HG03108 (cell line): Measurements from ENCODE around the gene NUDT12.

Experiments used
- ATAC-seq: cut with Tn5 transposase; IDR thresholded peaks from one replicate; pipeline ENCODE4 v1.9.1; 2021; ENCODE audit warnings: moderate library complexity; ENCODE audit not compliant: unreplicated experiment

Gene NUDT12

GRCh38 chr5:103541569-103541968 is 21.0 kb downstream of the NUDT12 start:
- no peak for ATAC-seq

DNA sequence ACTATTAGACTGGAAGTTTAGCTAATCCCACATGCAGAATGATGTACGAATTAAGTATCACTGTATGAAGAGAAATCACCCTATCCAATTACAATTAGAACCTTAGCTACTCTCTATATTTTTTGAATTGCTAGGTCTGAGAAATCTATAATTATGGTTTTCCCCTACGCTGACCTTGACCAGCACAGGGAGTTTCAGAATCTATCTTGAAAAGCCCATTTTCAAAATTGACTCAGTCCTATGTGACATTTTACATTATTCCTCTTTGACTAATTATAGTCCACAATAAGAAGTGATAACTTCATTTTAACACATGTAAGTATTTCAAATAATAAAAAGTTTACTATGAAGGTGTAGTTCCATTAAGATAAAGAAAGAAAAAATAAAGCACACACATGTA is 21.5 kb downstream of the NUDT12 start:
- no peak for ATAC-seq

DNA sequence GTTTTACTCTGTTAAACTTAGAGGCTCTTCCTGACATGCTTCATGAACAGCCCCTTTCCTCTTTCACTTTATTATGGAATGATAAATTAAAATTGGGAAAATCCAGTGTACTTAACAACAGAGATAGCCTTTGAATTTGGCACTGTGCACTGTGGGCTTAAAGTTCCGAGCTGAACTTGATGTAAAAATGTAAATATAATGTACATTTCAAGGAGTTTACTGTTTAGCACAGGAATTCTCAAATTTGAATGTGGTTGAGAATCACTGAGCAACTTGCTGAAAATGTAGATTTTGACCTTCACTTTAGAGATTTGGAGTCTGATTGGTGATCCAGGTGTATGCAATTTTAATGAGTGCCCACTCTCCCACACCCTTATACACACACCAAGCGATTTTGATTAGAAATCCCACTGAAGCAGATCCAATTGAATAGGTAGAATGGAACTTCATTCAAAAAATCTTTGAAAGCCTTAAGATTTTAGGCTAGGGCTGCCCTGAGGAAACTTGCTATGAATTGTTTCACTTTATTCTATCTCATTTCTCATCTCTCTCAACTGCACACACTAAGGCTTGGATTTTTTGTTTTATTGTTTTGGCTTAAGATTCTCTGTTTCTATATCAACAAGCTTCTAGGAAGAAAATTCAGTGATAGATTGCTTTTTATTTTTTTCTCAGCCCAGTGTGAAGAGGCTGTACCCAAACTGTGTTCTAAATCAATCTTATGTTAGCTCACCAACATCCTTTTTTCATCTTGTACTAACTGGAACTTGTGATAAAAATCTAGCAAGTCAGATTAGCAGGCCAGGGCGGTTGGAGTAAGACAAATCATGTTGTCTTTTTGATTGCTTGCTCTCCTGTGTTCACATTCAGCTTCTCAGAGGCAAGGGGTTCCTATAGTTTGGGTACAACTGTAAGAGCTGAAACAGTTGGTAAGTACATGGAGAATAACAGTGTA is 22.9 kb downstream of the NUDT12 start:
- ATAC-seq = no peak

DNA sequence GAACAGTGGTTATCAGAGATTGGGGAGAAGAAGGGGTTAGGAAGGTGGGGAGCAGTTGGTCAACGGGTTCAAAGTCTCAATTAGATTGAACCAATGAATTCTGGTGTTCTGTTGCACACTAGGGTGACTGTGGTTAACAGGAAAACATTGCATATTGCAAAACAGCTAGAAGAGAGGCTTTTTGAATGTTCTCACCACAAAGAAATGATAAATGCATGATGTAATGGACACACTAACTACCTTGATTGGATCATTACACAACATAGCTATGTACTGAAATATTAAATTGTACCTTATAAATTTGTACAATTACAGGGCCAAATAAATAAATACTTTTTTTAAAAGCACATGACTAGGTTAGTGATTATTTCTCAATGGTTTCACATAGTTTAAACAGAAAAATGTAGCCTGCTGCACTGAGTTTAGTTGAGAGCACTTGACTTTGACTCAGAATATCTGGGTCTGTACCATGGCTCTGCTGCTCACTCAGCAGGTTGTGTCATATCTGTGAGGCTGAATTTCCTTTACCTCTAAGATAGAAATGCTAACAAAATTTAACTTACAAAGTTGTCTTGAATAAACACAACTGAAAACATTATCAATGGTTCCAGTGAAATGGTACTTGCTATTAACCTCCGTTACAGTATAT is 30.4 kb downstream of the NUDT12 start:
- no peak for ATAC-seq

DNA sequence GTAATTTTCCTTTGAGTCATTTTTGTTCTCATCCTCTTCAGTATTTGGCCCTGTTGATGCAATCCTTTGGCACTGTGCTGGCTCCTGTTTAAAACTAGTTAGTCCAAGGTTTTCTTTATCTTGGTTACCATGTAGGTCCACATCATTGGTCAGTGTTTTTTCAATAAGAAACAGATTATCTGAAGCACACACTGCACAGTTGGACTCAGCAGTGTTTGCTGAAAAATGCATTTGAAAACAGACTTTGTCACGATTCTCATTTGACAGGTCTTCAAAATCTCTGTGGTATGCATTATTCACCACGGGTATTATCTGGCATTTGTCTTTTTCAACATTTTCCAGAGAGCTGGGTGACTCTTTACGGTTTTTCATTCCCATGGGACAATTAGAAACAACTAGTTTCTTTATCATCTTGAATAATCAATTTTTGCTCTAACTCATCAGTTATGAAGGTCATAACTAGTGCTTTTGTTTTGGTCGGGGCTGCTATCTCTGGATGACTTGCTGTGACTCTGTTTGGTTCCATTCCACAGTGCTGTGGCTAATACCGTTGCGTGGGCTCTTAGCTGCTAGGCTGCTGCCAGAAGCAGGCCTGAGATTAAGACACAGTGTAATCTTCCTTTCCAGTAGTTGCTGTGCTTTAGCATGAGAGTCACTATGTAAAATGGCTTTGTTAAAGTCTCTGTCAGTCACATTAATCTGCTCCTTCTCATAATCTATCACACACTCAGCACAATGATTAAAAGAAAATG is 36.2 kb downstream of the NUDT12 start:
- no peak for ATAC-seq

- no peak for ATAC-seq
Measured at GRCh38 chr5:103525361-103525760, 37.2 kb downstream of the NUDT12 start.

DNA sequence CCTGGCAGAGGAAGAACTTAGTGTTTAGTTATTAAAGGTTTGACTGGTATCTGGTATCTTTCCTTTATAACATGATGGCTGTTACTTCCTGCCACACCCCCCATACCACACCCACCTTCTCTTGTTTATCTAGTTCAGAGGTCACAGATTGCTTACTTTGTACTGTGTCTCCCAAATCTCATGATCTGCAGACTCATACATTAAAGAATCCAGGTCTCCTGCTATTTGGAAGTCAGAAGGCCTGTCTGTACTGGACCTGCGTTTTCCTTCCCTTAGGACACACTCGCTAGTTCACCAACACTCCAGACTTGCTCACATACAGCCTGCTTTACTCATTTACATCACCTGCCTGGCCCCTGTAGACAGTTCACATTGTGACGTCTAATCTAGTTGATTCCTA is 39.3 kb downstream of the NUDT12 start:
- ATAC-seq = no peak

DNA sequence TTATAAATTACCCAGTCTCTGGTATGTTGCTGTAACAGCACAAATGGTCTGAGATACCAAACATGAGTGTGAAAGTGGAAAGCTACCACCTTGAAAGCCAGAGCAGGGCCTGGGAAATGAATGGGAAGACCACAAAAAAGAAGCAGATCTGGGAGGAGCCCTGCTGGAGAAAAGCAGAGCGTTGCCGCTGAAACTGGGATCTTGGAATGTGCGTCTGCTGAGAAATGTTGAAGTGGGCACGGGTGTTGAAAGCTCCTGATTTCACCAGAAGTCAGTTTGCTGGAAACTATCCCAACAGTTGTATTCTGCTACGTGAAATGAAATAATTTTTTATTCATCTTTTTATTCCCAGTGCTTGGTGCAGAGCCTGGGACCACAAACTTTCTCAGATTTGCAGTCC is 40.0 kb downstream of the NUDT12 start:
- ATAC-seq = no peak

GRCh38 chr5:103519550-103519949 is 43.0 kb downstream of the NUDT12 start:
- ATAC-seq = no peak

DNA sequence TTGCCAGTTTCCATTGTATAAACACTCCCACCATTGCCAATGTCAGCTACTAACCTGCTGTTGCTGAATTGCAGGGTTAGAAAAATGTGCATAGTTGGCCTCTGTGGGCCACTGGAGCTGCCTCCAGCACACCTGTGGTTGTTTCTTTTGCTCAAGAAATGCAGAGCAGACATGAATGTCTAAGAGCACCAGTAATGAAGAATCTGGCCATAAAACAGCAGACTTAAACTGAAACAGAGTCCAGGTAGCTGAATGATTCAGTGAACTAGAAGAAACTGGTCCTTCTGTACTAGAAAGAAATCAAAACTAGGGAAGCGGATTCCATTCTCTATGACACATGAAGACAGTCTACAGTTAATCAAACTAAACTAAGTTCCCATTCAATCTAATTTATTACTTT is 48.2 kb downstream of the NUDT12 start:
- no peak for ATAC-seq

DNA sequence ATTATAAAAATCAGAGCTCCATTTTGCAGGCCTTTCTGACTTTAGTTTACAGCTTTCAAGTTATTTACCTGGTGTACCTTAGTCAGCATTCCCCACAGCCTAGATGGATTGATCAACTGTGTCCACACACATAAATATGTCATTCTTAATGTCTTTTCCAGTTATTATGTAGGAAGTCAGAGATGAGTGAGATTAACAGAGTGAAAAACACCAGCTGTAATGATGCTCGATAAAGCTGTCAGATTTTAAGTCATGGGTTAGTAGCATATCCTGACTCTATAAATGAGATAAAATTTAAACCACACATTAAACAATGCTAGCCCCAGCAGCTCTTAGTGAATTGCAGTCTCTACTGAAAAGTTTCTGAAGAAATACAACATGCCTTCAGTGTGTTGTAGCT is 48.9 kb downstream of the NUDT12 start:
- no peak for ATAC-seq

GRCh38 chr5:103512500-103512899 is 50.1 kb downstream of the NUDT12 start:
- ATAC-seq = no peak

- no peak for ATAC-seq
Measured at GRCh38 chr5:103511554-103511885, 51.1 kb downstream of the NUDT12 start.

GRCh38 chr5:103510851-103511553 is 51.6 kb downstream of the NUDT12 start:
- no peak for ATAC-seq

DNA sequence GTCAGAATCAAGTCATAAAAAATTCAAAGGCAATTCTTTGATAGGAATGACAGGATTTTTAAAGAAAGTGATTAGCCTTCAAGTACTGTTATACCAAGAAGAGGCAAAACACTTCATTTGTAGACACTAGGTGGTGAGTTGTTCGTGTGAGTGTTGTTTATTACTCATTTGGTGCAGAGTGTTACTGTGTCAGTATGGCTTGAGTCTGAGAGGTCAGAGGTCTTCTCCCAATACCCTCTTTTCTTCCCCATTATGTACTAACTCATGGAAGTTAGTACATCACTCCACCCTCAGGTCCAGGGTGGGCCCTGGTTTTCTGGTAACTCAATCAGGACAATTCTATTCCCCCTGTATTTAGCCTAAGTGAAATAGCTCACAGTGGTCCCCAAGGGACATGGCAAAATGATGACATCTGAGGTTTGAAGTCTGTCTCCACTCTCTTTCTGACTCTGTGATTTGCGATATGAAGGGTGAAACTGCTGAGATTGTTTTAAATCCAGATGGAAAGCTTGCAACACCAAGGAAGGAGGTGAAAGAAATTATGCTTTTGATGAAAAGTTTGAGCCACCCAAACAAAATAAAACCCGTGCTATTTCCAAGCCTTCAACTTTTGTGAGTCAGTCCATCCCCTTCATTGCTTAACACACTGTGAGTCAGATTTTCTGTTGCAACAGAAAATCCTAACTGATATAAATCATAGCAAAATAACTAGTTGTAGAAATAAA is 56.8 kb downstream of the NUDT12 start:
- ATAC-seq = no peak

GRCh38 chr5:103503066-103503465 is 59.5 kb downstream of the NUDT12 start:
- no peak for ATAC-seq

DNA sequence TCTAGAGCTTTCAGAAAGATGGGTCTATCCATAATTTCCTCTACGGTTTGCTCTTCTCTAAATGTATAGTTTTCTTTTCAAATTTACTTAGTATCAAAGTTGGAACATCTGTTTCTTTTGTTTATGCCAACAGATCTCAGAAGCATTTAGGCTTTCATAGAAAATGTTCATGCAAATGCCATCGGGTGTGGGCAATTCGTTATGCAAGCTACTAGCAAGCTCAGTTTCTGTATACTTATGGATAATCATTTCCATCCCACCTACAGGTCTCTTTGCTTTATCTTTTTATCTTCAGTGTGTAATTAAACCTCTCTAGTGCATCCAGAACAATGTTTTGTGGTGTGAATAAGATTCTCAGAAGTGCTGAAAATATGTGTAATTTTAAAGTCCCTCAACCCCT is 59.9 kb downstream of the NUDT12 start:
- no peak for ATAC-seq
